ENCODE data around the gene SYNPO2.

The SYNPO2 gene

GRCh38 chr4:118935819-118936218, 47.2 kb downstream of the SYNPO2 start:
- DNase-seq, result no peak

GRCh38 chr4:118936406-118936805, 47.8 kb downstream of the SYNPO2 start:
- no peak for DNase-seq

DNA sequence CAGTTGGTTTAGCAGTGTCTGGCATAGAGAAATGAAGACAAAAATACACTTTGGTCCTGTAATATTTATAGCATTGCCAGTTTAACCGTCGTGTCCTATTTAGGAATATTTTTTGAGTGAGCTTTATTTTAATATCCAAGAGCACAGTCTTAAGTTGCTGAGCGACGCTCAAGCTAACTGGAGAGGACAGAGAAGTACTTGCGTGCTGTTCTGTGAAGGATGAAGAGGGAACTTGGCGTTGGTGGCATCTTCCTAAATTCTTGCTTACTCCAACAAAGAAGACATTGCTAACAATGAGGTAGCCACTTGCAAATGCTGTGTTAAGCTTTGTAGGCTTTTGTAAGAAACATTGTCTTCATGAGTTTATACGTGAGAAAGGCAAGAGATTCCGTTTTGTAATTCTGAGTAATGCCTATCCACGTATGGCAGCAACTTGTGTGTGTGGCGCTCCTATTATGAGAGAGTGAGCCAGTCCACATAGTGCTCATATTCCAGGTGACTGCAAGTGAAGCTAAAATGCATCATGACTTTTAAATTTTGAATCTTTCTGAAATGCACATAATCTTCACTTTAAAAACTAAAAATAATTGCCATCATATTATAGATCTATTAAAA, 50.6 kb downstream of the SYNPO2 start:
- no peak for DNase-seq

DNA sequence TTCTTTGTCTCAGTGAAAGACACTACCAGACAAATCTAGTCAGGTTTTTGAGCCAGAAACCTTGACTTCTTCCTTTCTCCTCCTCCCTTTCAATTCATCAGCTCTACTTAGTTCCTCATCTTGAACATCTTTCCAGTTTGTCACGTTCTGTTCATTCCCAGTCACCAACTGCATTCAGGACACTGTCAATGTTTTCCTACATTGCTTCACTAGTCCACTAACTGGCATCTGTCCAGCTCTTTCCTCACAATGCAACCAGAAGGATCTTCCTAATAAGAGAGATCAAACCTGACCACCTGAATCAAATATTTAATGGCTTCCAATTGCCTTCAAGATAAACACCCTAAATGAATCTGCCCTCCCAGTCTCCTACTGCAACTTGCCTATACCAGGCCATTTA, 52.5 kb downstream of the SYNPO2 start:
- DNase-seq, result peak; percentile 13

GRCh38 chr4:118941799-118942198, 53.1 kb downstream of the SYNPO2 start:
- DNase-seq, result peak; percentile 51

- DNase-seq, result peak; percentile 28
Measured at GRCh38 chr4:118942465-118942864, 53.8 kb downstream of the SYNPO2 start.

DNA sequence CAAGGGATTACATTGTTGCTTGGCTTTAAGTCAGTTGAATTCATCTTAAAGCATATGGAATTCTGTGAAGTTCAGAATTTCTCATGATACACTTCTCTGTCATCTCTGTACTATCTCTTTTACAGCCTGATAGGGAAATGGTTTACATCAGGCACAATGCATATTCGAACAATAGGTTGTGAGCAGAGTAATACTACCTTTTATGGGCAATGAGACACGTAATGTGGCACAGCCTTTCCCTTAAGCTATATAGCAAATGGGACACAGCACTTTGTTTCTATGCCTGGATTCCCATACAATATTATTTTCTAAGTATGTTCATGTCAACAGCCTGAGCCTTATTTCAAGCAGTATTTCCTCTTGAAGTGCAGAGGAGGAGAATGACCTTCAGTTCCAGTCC, 58.4 kb downstream of the SYNPO2 start:
- no peak for DNase-seq

DNA sequence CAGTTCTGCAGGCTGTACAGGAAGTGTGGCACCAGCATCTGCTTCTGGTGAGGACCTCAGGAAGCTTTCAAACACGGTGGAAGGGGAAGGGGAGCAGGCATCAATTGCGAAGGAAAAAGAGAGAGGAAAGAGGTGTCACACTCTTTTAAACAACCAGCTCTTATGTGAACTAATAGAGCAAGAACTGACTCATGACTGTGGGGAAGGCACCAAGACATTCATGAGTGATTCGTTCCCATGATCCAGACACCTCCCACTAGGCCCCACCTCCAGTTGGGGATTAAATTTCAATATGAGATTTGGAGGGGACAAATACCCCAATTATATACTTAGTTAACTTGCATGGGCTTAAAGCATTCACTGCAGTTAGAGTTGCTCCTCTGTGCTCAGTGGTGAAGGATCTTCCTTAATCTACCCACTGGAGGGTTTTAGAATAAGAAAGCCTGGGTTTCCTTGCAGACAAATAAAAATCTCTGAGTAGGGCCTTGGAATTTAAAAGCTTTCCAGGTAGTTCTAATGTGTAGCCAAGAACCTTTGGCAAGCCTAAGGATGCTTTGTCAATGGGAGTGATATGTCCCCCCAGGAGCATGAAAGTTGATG, 60.0 kb downstream of the SYNPO2 start:
- DNase-seq, result peak; percentile 35

- no peak for DNase-seq
Measured at GRCh38 chr4:118950224-118950623, 61.6 kb downstream of the SYNPO2 start.

GRCh38 chr4:118950929-118951570, 62.4 kb downstream of the SYNPO2 start:
- DNase-seq, result no peak

DNA sequence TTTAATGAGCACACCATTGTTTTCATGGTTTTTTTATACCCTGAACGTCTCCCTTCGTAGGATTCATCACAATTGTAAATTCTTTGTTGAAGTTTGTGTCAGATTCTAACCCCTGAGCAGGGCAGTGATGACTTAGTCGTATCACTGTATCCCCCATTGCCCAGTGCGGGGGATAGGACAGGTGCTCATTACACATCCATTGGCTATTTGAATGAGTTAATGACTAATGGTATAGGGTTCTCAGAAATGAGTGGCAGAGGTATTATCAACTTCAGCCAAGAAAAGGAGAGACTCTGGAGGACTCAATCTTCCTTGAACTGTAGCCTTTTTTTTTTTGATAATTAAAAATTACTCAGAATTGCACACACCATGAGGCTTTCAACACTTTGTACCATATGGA, 64.6 kb downstream of the SYNPO2 start:
- DNase-seq, result peak; percentile 67

GRCh38 chr4:118954246-118954645, 65.6 kb downstream of the SYNPO2 start:
- DNase-seq, result peak; percentile 56

- peak; percentile 77 for DNase-seq
Measured at GRCh38 chr4:118955515-118955914, 66.9 kb downstream of the SYNPO2 start.

DNA sequence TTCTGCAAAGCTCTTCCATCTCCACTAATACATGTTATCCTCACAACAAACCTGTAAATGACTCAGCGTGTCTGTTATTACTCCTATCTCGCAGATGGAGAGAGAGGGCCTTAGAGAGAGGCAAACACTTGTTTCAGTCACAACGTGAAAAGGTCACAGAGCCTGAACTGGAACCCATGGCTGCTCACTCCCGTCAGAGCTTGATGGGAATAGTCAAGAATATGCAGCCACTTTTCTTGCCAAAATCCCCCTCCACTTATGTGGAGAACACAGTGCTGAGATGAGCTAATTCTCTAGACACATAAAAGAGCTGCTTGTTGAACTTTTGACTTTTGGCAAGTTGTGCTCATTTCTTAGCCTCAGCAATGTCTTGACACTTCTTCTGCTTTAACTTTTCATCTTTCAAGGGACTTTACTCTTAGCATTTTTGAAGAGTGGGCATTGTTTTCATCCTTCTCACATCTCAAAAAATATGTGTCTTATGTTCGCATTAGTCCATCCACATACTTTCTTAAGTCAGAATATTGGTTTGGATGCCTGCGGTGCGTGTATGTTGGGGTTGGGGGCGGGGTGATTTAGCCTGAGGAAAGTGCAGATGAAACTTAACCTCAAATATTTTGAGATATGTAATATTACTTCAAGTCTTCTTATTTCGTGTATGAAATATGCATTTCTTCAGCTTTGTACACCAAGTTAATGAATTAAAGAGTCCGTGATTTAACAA, 69.2 kb downstream of the SYNPO2 start:
- DNase-seq, result no peak

DNA sequence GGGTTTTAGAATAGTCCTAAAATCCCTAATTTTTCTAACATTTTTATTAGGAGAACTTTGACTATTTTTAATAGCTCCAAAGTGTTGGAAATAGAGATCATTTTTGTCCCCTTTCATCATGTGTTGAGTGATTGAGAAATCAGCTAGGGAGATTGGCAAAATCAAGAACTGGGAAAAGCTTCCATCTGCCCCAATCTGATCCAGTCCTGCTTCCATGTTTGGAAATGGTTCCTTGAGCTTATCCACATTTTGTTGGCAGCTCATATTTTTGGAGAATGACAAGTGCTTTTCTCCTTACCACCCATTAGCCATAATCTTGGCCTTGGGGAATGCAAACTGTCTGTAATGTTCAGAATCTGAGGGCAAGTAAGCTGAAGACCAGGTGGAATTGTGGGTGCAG, 73.9 kb downstream of the SYNPO2 start:
- no peak for DNase-seq

DNA sequence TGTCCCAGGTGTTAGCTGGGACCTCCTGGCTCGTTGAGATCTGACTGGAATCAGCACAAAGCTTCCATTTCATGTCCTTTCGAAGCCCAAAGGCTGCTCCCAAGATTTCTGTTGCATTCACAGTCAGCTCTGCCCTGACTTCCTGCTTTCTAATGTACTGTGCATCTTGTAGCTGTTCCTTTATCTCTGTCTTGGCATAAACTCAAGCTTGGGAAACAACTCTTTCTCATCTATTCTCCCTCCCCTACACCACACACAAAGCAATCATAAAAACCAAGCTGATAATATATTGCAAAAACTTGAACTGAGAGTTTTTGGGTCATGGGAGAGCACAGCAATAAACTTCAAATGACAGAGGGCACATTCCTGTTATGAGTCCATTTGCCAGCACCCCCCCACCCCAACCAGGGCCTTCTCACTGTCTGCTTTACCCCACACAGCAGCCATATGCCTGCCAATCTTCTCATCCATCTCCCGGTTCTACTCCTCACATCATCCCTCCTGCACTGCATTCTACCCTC, 76.3 kb downstream of the SYNPO2 start:
- peak; percentile 28 for DNase-seq

DNA sequence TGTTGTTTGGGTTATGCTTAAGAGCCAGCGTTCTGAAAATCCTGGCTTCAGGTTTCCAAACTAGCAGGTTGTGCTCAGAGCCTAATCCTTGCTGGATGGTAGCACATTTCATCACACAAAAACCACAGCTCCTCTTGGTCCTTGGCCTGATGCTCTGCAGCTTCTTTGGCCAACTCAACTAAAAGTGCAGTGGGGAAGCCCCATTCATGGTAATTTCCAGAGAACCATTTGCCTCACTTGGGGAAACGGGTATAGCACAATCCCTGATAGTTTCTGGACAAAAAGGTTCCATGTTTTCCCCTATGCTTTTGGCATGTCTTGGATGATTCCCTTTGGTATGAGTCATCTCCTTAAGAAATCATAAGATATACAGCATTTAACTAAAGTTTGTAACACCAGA, 78.7 kb downstream of the SYNPO2 start:
- DNase-seq, result peak; percentile 67

- DNase-seq, result peak; percentile 74
Measured at GRCh38 chr4:118968005-118968404, 79.4 kb downstream of the SYNPO2 start.

- DNase-seq, result no peak
Measured at GRCh38 chr4:118968813-118969212, 80.2 kb downstream of the SYNPO2 start.

GRCh38 chr4:118969359-118969758, 80.7 kb downstream of the SYNPO2 start:
- DNase-seq, result peak; percentile 69

- DNase-seq, result no peak
Measured at GRCh38 chr4:118972167-118972566, 83.5 kb downstream of the SYNPO2 start.

DNA sequence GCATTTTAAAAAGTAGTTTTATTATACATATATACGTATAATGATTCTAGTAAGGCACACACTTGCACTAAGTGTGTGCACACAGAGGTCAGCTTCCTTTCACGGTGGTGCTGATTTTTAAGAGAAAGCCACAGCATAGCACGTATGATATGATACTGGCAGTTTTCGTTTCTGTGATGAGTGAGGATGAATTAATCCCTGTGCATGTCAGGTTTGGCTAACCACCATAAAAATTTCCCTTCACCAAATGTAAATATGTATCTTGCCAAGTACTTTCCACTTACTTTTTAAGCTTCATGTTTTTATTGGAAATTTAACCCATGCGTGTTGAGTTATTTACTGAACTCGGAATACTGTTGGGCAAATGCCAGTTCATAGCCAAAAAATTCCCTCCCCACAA, 84.6 kb downstream of the SYNPO2 start:
- no peak for DNase-seq

DNA sequence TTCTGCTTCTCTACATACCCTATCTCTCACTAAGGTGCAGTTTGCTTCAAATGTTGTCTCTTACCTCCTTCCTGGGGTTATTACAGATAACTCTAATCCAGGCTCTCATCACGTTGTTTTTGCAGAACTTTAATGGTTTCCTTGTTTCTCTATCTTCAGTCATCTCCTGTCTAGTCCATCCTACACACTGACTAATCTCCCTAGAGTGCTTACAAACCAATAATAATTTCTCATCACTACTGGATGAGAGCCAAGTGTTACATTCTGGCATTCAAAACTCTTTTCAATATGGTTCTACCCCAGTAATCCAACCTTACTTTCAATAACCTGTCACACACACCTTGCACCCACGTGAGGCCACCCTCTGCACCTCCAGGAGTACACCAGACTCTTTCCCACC, 86.1 kb downstream of the SYNPO2 start:
- peak; percentile 34 for DNase-seq

All from HCEC 1CT (cell line).